Measurements from ENCODE around the gene GLB1L2.

Gene GLB1L2

DNA sequence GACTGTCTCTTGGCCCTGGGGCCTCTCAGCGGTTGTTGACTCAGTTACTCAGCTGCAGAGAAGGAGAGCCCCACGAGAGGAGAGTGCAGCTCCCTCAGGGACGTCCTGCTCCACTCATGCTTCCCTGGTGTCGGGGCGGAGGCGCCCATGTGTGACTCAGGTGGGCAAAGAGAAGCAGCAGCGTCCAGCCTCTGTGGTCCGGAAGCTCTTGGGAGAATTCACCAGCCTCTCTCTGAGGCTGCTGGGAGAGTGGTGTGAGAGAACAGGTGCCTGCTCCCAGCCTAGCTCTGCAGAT lies 25.7 kb downstream of the GLB1L2 start:
- CTCF ChIA-PET: interaction anchor here (0.6 kb wide), 1 partner anchor 21 kb away, joined by 3 read pairs; no protein-coding TSS in a partner anchor
- POLR2A ChIA-PET: no interaction called here
- TF ChIP-seq FOXM1 (IDR thresholded peaks at IDR 0.05; ENCODE audit: borderline replicate concordance): no peak
- no peak for TF ChIP-seq TARDBP (IDR thresholded peaks at IDR 0.05)
- no peak for TF ChIP-seq CTBP1 (IDR thresholded peaks at IDR 0.05; ENCODE audit: borderline replicate concordance)
- TF ChIP-seq, protein P1, sequence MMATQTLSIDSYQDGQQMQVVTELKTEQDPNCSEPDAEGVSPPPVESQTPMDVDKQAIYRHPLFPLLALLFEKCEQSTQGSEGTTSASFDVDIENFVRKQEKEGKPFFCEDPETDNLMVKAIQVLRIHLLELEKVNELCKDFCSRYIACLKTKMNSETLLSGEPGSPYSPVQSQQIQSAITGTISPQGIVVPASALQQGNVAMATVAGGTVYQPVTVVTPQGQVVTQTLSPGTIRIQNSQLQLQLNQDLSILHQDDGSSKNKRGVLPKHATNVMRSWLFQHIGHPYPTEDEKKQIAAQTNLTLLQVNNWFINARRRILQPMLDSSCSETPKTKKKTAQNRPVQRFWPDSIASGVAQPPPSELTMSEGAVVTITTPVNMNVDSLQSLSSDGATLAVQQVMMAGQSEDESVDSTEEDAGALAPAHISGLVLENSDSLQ (IDR thresholded peaks at IDR 0.05): no peak
- no peak for TF ChIP-seq HDGF (IDR thresholded peaks at IDR 0.05; ENCODE audit: borderline replicate concordance)
- no peak for TF ChIP-seq L3MBTL2 (conservative IDR thresholded peaks at IDR 0.05)
- no peak for TF ChIP-seq ZNF384 (IDR thresholded peaks at IDR 0.05)
- no peak for TF ChIP-seq FOXK2 (IDR thresholded peaks at IDR 0.05)
- TF ChIP-seq SUZ12 (IDR thresholded peaks at IDR 0.05): no peak
- no peak for TF ChIP-seq SP1 (IDR thresholded peaks at IDR 0.05)
- no peak for TF ChIP-seq ELF4 (IDR thresholded peaks at IDR 0.05)
- TF ChIP-seq ARNT (IDR thresholded peaks at IDR 0.05): no peak
- TF ChIP-seq BHLHE40 (IDR thresholded peaks at IDR 0.05; ENCODE audit: borderline replicate concordance): no peak
- DNase-seq (ENCODE audit: extremely low spot score): no peak

DNA sequence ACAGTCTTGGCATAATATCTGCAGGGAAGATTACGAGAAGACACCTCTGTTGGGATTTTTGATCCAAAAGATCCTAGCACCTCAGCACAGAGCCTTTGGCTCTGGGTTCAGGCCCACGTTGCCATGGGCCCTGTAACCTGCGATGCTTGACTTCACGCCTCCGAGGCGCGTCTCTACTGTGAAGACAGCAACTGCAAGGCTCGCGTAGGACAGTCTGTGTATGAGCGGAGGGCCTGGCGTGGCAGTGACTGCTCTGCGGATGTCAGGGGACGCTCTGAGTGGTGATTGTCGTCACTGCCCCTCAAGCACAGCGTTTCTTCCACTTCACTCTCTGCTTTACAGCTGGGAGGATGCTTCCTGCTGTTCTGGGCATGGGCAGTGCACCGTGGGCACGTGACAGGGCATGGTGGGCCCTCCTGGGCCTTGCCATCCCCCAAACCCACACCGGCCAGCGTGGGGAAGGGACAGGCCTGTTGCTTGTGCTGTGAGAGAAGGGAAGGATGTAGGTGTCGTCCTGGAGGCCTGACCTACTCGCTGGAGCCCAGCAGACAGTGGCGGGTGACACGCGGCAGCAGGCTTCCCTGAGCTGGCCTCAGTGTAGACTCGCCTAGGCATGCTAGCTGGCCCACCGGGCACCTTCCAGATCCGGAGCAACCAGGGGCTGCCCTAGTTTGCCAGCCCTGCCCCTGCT lies 26.5 kb downstream of the GLB1L2 start:
- no peak for TF ChIP-seq CTBP1 (IDR thresholded peaks at IDR 0.05; ENCODE audit: borderline replicate concordance)
- TF ChIP-seq SUZ12 (IDR thresholded peaks at IDR 0.05): no peak
- TF ChIP-seq ZNF384 (IDR thresholded peaks at IDR 0.05): no peak
- no peak for TF ChIP-seq L3MBTL2 (conservative IDR thresholded peaks at IDR 0.05)
- no peak for TF ChIP-seq SP1 (IDR thresholded peaks at IDR 0.05)
- POLR2A ChIA-PET: no interaction called here
- DNase-seq (ENCODE audit: extremely low spot score): no peak
- CTCF ChIA-PET: interaction anchor here (0.6 kb wide), 1 partner anchor 22 kb away, joined by 3 read pairs; no protein-coding TSS in a partner anchor

DNA sequence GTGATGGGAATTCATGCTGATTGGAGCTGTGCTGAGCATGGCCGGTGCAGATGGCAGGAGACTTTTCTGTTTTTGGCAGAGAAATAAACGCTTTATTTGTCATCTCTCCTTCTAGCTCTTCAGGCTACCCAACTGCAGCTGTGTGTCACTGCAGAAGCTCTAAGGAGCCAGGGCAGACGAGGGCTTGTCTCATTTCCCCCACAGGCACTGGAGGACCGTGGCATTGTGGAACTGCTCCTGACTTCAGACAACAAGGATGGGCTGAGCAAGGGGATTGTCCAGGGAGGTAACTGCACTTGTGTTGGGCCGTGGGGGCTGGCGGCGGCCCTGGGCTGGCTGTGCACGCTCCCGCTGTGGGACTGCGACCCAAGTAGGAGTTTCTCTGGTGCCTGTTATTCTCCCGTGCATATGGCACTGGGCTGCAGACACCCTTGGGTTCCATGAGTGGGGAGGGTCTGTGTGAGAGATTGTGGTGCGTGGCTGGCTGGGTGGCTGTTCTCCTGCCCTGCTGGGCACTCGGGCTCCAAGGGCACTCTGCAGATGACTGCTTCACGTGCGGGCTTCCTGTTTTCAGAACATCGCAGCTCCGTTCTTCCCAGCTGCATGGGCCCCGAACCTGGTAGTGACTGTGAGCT lies 27.2 kb downstream of the GLB1L2 start:
- ChIA-PET POLR2A (no interaction called here), CTCF (no interaction called here)
- TF ChIP-seq SP1 (IDR thresholded peaks at IDR 0.05) (no peak), TARDBP (IDR thresholded peaks at IDR 0.05) (no peak), BHLHE40 (IDR thresholded peaks at IDR 0.05; ENCODE audit: borderline replicate concordance) (no peak), CTBP1 (IDR thresholded peaks at IDR 0.05; ENCODE audit: borderline replicate concordance) (no peak), HDGF (IDR thresholded peaks at IDR 0.05; ENCODE audit: borderline replicate concordance) (no peak), SUZ12 (IDR thresholded peaks at IDR 0.05) (no peak), FOXA1 (IDR thresholded peaks at IDR 0.05) (no peak), ZNF384 (IDR thresholded peaks at IDR 0.05) (no peak)
- TF ChIP-seq, protein P1 (IDR thresholded peaks at IDR 0.05): no peak
- DNase-seq (ENCODE audit: extremely low spot score): no peak

DNA sequence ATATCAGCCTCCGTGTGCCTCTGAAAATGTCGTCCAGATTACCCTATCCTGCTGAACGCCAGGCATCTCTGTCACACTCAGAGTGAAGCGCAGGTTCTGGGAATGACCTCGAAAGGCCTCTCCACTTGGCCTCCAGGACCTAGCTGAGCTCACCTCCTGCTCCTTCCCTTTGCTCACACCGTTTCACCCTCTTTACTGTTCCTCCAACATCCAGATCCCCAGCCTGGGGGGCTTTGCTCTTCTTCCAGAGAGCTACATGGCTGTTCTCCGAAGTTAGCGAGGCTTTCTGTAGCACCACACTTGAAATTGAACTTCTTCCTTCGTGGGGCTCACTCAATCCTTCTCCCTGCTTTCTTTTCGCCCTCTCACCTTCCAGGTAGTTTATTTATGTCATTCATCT lies 27.9 kb downstream of the GLB1L2 start:
- ChIA-PET CTCF (interaction anchor here (1.0 kb wide), 1 partner anchor 368 kb away, joined by 3 read pairs; no protein-coding TSS in a partner anchor), POLR2A (no interaction called here)
- TF ChIP-seq FOXA1 (IDR thresholded peaks at IDR 0.05): no peak
- TF ChIP-seq LEF1 (IDR thresholded peaks at IDR 0.05; ENCODE audit: borderline replicate concordance): no peak
- TF ChIP-seq L3MBTL2 (conservative IDR thresholded peaks at IDR 0.05): no peak
- no peak for TF ChIP-seq HDGF (IDR thresholded peaks at IDR 0.05; ENCODE audit: borderline replicate concordance)
- TF ChIP-seq ZNF384 (IDR thresholded peaks at IDR 0.05): no peak
- TF ChIP-seq FOXM1 (IDR thresholded peaks at IDR 0.05; ENCODE audit: borderline replicate concordance): no peak
- no peak for TF ChIP-seq ELF4 (IDR thresholded peaks at IDR 0.05)
- TF ChIP-seq CTBP1 (IDR thresholded peaks at IDR 0.05; ENCODE audit: borderline replicate concordance): no peak
- no peak for TF ChIP-seq ARNT (IDR thresholded peaks at IDR 0.05)
- TF ChIP-seq NFRKB (IDR thresholded peaks at IDR 0.05): no peak
- TF ChIP-seq SUZ12 (IDR thresholded peaks at IDR 0.05): no peak
- TF ChIP-seq TARDBP (IDR thresholded peaks at IDR 0.05): no peak
- TF ChIP-seq BHLHE40 (IDR thresholded peaks at IDR 0.05; ENCODE audit: borderline replicate concordance): no peak
- TF ChIP-seq, protein P1 (IDR thresholded peaks at IDR 0.05): no peak
- no peak for TF ChIP-seq SP1 (IDR thresholded peaks at IDR 0.05)
- TF ChIP-seq FOXK2 (IDR thresholded peaks at IDR 0.05): no peak
- DNase-seq (ENCODE audit: extremely low spot score): no peak

DNA sequence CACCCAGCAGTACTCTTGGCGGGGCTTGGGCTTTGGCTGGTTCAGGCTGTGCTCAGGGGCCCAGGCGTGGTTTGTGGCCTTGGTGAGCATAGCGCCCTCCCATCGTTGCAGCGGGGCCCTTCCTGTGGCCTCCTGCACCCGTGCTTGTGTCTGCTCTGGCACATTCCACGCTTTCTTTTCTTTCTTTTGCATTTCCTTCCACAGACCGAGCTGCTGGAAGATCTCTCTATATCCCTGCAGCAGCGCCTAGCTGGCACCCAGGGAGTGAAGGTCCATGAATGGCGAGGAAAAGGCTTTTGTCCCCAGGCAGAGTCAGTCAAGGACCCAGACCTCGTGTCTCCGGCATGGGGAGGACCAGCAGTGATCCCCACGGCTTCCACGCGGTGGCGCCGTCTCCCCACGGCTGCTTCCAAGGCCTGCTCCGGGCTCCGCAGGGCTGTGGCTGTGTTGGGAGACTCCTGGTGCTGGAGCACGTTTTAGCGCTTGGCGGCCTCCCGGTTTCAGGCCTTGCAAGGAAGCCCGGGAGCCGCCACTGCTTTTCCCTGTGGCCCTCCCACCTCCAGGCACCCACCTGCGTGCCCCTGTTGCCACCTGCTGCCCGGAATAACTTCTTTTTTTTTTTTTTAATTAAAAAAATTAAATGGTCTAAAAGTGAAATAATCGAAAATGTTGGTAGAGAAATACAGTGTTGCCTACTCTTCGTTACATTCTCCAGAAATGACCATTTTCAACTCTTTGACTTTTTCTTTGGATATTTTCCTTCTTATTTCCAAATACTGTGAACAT lies 28.5 kb downstream of the GLB1L2 start:
- peak; percentile 94 for DNase-seq (ENCODE audit: extremely low spot score)
- CTCF ChIA-PET: interaction anchor here (1.0 kb wide), 1 partner anchor 367 kb away, joined by 3 read pairs; no protein-coding TSS in a partner anchor
- TF ChIP-seq L3MBTL2 (conservative IDR thresholded peaks at IDR 0.05) (peak; percentile 56), FOXK2 (IDR thresholded peaks at IDR 0.05) (no peak)
- POLR2A ChIA-PET: no interaction called here

DNA sequence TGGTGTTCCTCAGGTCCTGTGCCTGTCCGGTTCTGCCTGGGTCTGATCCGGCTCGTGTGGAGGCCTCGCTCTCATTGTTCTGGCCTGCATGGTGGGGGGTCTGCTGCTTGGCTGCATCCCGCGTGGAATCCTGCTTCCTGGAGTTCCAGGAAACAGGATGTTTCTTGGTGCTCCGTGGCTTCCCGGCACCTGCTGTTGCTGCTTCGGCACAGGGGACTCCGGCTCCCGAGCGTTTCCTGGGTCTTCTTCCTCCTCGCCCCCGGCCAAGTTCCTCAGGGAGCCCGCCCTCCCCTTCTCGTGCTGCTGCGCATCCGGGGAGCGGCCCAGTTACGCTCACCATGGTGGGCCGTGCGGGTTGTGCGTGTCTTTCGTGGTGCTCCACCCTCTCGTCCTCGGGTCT lies 29.9 kb downstream of the GLB1L2 start:
- POLR2A ChIA-PET: no interaction called here
- TF ChIP-seq ELF4 (IDR thresholded peaks at IDR 0.05): no peak
- no peak for TF ChIP-seq BHLHE40 (IDR thresholded peaks at IDR 0.05; ENCODE audit: borderline replicate concordance)
- no peak for TF ChIP-seq NFRKB (IDR thresholded peaks at IDR 0.05)
- TF ChIP-seq HDGF (IDR thresholded peaks at IDR 0.05; ENCODE audit: borderline replicate concordance): no peak
- no peak for TF ChIP-seq FOXK2 (IDR thresholded peaks at IDR 0.05)
- no peak for TF ChIP-seq L3MBTL2 (conservative IDR thresholded peaks at IDR 0.05)
- TF ChIP-seq FOXA1 (IDR thresholded peaks at IDR 0.05): no peak
- no peak for TF ChIP-seq TARDBP (IDR thresholded peaks at IDR 0.05)
- TF ChIP-seq, protein P1 (IDR thresholded peaks at IDR 0.05): no peak
- no peak for TF ChIP-seq SUZ12 (IDR thresholded peaks at IDR 0.05)
- TF ChIP-seq ZNF384 (IDR thresholded peaks at IDR 0.05): no peak
- no peak for TF ChIP-seq ARNT (IDR thresholded peaks at IDR 0.05)
- TF ChIP-seq FOXM1 (IDR thresholded peaks at IDR 0.05; ENCODE audit: borderline replicate concordance): no peak
- no peak for TF ChIP-seq CTBP1 (IDR thresholded peaks at IDR 0.05; ENCODE audit: borderline replicate concordance)
- TF ChIP-seq LEF1 (IDR thresholded peaks at IDR 0.05; ENCODE audit: borderline replicate concordance): no peak
- no peak for TF ChIP-seq SP1 (IDR thresholded peaks at IDR 0.05)
- DNase-seq (ENCODE audit: extremely low spot score): no peak
- CTCF ChIA-PET: no interaction called here
